Keratinocyte (primary cell): Measurements from ENCODE around the gene GRK3.

Source experiments
- CTCF ChIP-seq, 3 experiments: IDR thresholded peaks in 1 of 3; conservative IDR thresholded peaks in 1 of 3; optimal IDR thresholded peaks in 1 of 3; 2 replicates in 2 of 3; 3 replicates in 1 of 3; pipeline versions ENCODE3 to v1.5.1; 2011; ENCODE audit warnings: low read length in 3 of 3, mild to moderate bottlenecking in 3 of 3, moderate library complexity in 2 of 3, control low read depth in 1 of 3, inconsistent platforms in 1 of 3; ENCODE audit not compliant: insufficient read depth in 2 of 3; ENCODE audit errors: extremely low read depth in 1 of 3
- EZH2 ChIP-seq: IDR thresholded peaks from one replicate; pipeline ENCODE4 v1.6.1; 2012; ENCODE audit warnings: inconsistent platforms, mild to moderate bottlenecking, low read length, moderate library complexity

DNA sequence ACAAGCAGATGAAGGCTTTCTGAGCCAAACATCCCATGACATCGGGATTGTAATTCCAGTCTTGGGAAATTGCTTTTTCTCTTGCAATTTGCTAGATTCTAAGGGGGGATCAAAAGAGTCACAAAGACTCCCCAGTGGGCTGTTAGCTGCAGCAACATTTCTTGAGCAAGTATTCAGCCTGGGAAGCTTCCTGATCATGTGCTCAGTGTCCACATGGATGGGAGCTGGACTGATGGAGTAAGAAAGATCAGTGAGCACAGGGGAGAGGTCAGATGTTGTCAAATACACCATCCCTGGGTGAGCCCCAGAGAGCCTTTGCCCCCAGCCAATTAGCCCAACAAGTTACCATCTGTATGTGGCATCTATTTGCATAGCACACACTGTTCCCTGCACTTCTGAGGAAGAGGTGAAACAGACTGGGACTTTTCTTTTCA is 10.2 kb upstream of the GRK3 start:
- TF ChIP-seq CTCF (optimal IDR thresholded peaks at IDR 0.05 in 1 of 3, IDR thresholded peaks at IDR 0.05 in 1 of 3, conservative IDR thresholded peaks at IDR 0.05 in 1 of 3; ENCODE audit: extremely low read depth in 1 of 3, insufficient read depth in 2 of 3, low read length in 3 of 3) (no peak), EZH2 (no peak)
